ENCODE data around the gene CDX2. TPM values are rescaled to one million over a fixed set of nuclear protein-coding genes. Genes with fewer than 3 reads are reported as not detected.

Gene CDX2
- total RNA-seq, 4 donors from 2014 or later = 0.17 TPM; not detected in 3

DNA sequence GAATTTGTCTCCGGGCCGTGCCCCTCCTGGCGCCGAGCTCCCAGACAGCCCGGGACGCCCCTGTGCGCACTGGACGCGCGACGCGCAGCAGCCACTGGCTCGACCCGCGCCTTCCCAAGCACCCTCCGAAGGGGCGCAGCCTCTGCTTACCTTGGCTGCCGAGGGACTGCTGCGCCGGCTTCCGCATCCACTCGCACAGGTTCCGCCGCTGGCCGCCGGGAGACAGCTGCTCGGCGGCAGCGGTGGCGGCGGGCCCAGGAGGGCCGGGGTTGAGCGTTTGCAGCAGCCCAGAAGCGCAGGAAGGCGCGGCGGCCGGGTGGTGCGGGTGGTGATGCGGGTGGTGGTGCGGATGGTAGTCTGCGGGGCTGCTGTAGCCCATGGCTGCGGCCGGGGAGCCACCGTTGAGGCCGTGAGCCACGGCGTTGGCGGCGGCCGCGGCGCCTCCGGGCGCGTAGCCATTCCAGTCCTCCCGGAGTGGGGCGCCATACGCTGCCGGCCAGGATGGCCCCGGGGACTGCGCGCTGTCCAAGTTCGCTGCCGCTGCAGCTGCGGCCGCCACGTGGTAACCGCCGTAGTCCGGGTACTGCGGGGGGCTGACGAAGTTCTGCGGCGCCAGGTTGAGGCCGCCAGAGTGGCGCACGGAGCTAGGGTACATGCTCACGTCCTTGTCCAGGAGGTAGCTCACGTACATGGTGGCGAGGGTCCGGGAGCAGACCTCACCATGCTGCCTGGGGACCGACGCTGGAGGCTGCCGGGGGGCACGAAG is 616 bp downstream of the CDX2 start:
- WGBS = 0% methylated on average over 1 of the region's 86 CpGs
- Histone ChIP-seq H3K27ac (replicated peaks in 1 of 4) (no peak overlapping the region), H3K4me1 (peaks cover 7 to 43% (median 35%) of the 10 kb centered on the region in 4 donors), H3K4me3 (no peak overlapping the region), H3K36me3 (no peaks in the 10 kb centered on the region), H3K9me3 (no peaks in the 10 kb centered on the region), H3K27me3 (peaks cover 0 to 98% (median 73%) of the 10 kb centered on the region in 4 donors)
- TF ChIP-seq EP300 (IDR thresholded peaks at IDR 0.05) = no peak
- no peak for TF ChIP-seq CTCF (IDR thresholded peaks at IDR 0.05)
- TF ChIP-seq POLR2A (IDR thresholded peaks at IDR 0.05; ENCODE audit: low read depth) = no peak
- TF ChIP-seq POLR2AphosphoS5 (IDR thresholded peaks at IDR 0.05) = no peak
- intact Hi-C loops (cut with DNase I) = no loop called here
- DNase-seq (ENCODE audit: extremely low spot score) = no peak

- no peak for TF ChIP-seq POLR2AphosphoS5 (IDR thresholded peaks at IDR 0.05)
- TF ChIP-seq CTCF (IDR thresholded peaks at IDR 0.05) = no peak
- TF ChIP-seq POLR2A (IDR thresholded peaks at IDR 0.05; ENCODE audit: low read depth) = no peak
- TF ChIP-seq EP300 (IDR thresholded peaks at IDR 0.05) = no peak
- Histone ChIP-seq H3K36me3 (no peaks in the 10 kb centered on the region), H3K4me3 (no peak overlapping the region), H3K27ac (replicated peaks in 1 of 4) (no peak overlapping the region), H3K4me1 (peaks cover 7 to 43% (median 35%) of the 10 kb centered on the region in 4 donors), H3K9me3 (no peaks in the 10 kb centered on the region), H3K27me3 (peaks cover 0 to 98% (median 76%) of the 10 kb centered on the region in 4 donors)
- intact Hi-C loops (cut with DNase I) = no loop called here
- 1% methylated on average over 11 of the region's 33 CpGs for WGBS
- no peak for DNase-seq (ENCODE audit: extremely low spot score)
Observed at GRCh38 chr13:27967736-27968315, 1.3 kb downstream of the CDX2 start.

DNA sequence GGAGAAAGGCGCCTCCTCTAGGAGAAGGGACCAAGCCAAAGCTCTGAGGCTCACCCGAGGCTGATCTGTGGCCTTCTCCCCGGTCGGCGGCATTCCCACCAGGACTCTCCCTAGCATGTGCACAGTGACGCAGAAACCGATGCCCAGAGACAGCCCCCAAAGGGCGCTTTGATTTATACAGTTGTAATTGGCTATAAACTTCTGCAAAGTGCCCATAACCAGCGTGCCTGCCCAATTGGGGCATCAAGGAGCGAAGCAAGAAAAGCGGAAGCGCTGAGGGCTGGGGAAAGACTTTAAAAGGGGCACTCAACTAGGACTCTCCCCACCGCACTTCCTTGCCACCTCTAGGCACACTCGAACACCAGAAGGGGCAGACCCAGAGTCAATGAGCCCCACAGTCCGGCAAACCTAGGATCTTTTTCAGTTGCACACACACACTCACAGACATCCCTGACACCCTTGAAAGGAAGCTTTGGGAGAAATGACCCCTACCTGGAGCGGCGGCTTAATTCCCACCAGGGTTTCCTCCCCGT is 1.8 kb downstream of the CDX2 start:
- intact Hi-C loops (cut with DNase I) = no loop called here
- H3K27me3 ChIP-seq = peaks cover 0 to 98% (median 80%) of the 10 kb centered on the region in 4 donors

GRCh38 chr13:27966641-27967202 is 2.4 kb downstream of the CDX2 start:
- no peaks in the 10 kb centered on the region for H3K36me3 ChIP-seq
- H3K27ac ChIP-seq (replicated peaks in 1 of 4) = no peak overlapping the region
- TF ChIP-seq EP300 (IDR thresholded peaks at IDR 0.05) = no peak
- TF ChIP-seq POLR2AphosphoS5 (IDR thresholded peaks at IDR 0.05) = no peak
- TF ChIP-seq CTCF (IDR thresholded peaks at IDR 0.05) = no peak
- TF ChIP-seq POLR2A (IDR thresholded peaks at IDR 0.05; ENCODE audit: low read depth) = no peak
- intact Hi-C loops (cut with DNase I) = no loop called here
- 5% methylated on average over 26 of the region's 38 CpGs for WGBS
- peaks cover 7 to 43% (median 35%) of the 10 kb centered on the region in 4 donors for H3K4me1 ChIP-seq
- no peaks in the 10 kb centered on the region for H3K9me3 ChIP-seq
- no peak overlapping the region for H3K4me3 ChIP-seq
- peaks cover 0 to 98% (median 80%) of the 10 kb centered on the region in 4 donors for H3K27me3 ChIP-seq
- DNase-seq (ENCODE audit: extremely low spot score) = no peak

More for the DNA sequence above, 1.8 kb downstream of the CDX2 start:
- Histone ChIP-seq H3K4me3 (no peak overlapping the region), H3K27ac (replicated peaks in 1 of 4) (no peak overlapping the region), H3K9me3 (no peaks in the 10 kb centered on the region), H3K36me3 (no peaks in the 10 kb centered on the region), H3K4me1 (peaks cover 7 to 43% (median 35%) of the 10 kb centered on the region in 4 donors)
- TF ChIP-seq EP300 (IDR thresholded peaks at IDR 0.05) (no peak), CTCF (IDR thresholded peaks at IDR 0.05) (no peak), POLR2A (IDR thresholded peaks at IDR 0.05; ENCODE audit: low read depth) (no peak), POLR2AphosphoS5 (IDR thresholded peaks at IDR 0.05) (no peak)
- no peak for DNase-seq (ENCODE audit: extremely low spot score)
- 3% methylated on average over 14 of the region's 18 CpGs for whole genome bisulfite sequencing

All from esophagus muscularis mucosa (tissue), 4 donors.